Osteoblast (primary cell): ENCODE results near the gene NPPA. TPM values are rescaled to one million over a fixed set of nuclear protein-coding genes. Genes with fewer than 3 reads are reported as not detected.

Experiments
- DNase-seq: peaks from one replicate; pipeline ENCODE4 v3.0.0; 2011; ENCODE audit warnings: low spot score, mixed read lengths; ENCODE audit not compliant: insufficient read length; ENCODE audit errors: missing footprints
- H2AFZ ChIP-seq: 2 replicates; pipeline ENCODE4 v1.6.0; 2011; ENCODE audit warnings: mild to moderate bottlenecking, low read length
- H3K27ac ChIP-seq: 2 replicates; pipeline ENCODE4 v1.5.1; 2011; ENCODE audit warnings: mild to moderate bottlenecking, low read depth, low read length, moderate library complexity
- H3K27me3 ChIP-seq: 2 replicates; pipeline ENCODE4 v1.6.0; 2012; ENCODE audit warnings: mild to moderate bottlenecking, control low read depth, inconsistent platforms, low read length, moderate library complexity; ENCODE audit not compliant: insufficient read depth
- H3K36me3 ChIP-seq: 2 replicates; pipeline ENCODE4 v1.5.1; 2011; ENCODE audit warnings: mild to moderate bottlenecking, low read length, control low read depth, moderate library complexity; ENCODE audit not compliant: insufficient read depth
- H3K4me1 ChIP-seq: 2 replicates; pipeline ENCODE4 v1.5.1; 2011; ENCODE audit warnings: mild to moderate bottlenecking, low read length, control low read depth, moderate library complexity; ENCODE audit not compliant: insufficient read depth
- H3K4me2 ChIP-seq: 2 replicates; pipeline ENCODE4 v1.6.0; 2011; ENCODE audit warnings: mild to moderate bottlenecking, low read length; ENCODE audit not compliant: insufficient read depth
- H3K4me3 ChIP-seq: fragments of 200-600 bp; sonication (generic); 3 replicates; pipeline ENCODE4 v1.5.1; 2012; ENCODE audit warnings: mild to moderate bottlenecking, low read length, inconsistent platforms; ENCODE audit not compliant: insufficient read depth
- H3K79me2 ChIP-seq: 2 replicates; pipeline ENCODE4 v1.6.0; 2012; ENCODE audit warnings: mild to moderate bottlenecking, low read length, control low read depth, inconsistent platforms; ENCODE audit not compliant: insufficient read depth
- H3K9me3 ChIP-seq: 2 replicates; pipeline ENCODE4 v1.5.1; 2011; ENCODE audit warnings: low read depth, low read length, control low read depth
- H4K20me1 ChIP-seq: 2 replicates; pipeline ENCODE4 v1.6.0; 2012; ENCODE audit warnings: mild to moderate bottlenecking, low read length, control low read depth; ENCODE audit not compliant: insufficient read depth
- CTCF ChIP-seq: IDR thresholded peaks from 2 replicates; pipeline ENCODE4 v1.5.1; 2011; ENCODE audit warnings: mild to moderate bottlenecking, low read depth, low read length, moderate library complexity; ENCODE audit errors: extremely low read depth
- total RNA-seq: library from RNA; depleted of rRNA; stranded (reverse); fragments of >200 nt; gene quantifications from 2 replicates; pipeline ENCODE4 v1.2.3, GENCODE V29; 2012

Gene NPPA
- total RNA-seq, 1 donor = not detected

GRCh38 chr1:11874258-11874562, 26.6 kb upstream of the NPPA start:
- Histone ChIP-seq H4K20me1 (no peaks in the 10 kb centered on the region), H3K36me3 (no peaks in the 10 kb centered on the region), H3K27ac (no peak overlapping the region), H3K4me3 (no peak overlapping the region), H3K4me1 (no peaks in the 10 kb centered on the region), H3K79me2 (no peaks in the 10 kb centered on the region), H3K9me3 (no peaks in the 10 kb centered on the region), H3K4me2 (no peak overlapping the region), H3K27me3 (peaks cover 10% of the 10 kb centered on the region), H2AFZ (no peak overlapping the region)
- peak; percentile 13 for DNase-seq
- no peak for TF ChIP-seq CTCF

DNA sequence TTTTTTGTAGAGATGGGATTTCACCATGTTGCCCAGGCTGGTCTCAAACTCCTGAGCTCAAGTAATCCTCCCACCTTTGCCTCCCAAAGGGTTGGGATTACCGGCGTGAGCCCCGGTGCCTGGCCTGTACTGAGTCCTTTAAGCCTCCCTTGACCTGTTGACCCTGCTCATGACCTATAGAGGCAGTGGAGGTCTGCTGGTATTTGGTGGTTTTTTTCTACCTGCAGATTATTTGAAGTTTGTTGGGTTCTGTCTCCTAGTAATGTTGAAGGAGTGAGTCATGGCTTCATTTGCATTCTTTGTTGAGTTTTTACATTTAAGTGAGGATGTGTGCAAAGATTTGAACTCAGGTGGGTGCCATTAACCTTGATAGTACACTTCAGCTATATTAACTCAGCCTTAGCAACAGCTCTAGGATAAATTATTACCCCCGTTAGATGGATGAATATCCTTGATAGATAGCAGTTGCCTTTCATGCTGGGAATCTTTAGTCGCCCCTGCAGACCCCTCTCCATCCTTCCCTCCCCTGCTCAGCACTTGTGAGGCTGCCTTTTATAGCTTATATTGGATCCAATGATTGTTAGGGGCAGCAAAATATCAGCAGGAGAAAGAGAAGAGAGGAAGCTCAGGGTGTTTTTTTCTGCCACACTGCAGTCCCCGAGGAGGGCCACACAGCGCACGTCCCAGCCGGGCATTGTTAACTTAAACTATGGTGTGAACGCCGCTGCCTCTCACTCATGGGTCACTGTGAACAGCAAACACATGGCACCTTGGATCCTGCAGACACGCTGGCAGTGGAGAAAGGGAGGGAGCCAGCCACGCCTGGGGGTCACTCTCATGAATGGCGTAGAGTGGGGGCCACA, 26.0 kb upstream of the NPPA start:
- peak; percentile 32 for DNase-seq
- no peak overlapping the region for H3K4me2 ChIP-seq
- TF ChIP-seq CTCF = no peak
- H4K20me1 ChIP-seq = no peaks in the 10 kb centered on the region
- no peak overlapping the region for H3K27ac ChIP-seq
- H3K36me3 ChIP-seq = no peaks in the 10 kb centered on the region
- H2AFZ ChIP-seq = no peak overlapping the region
- peaks cover 10% of the 10 kb centered on the region for H3K27me3 ChIP-seq
- no peak overlapping the region for H3K4me3 ChIP-seq
- H3K4me1 ChIP-seq = no peaks in the 10 kb centered on the region
- no peaks in the 10 kb centered on the region for H3K79me2 ChIP-seq
- no peaks in the 10 kb centered on the region for H3K9me3 ChIP-seq

DNA sequence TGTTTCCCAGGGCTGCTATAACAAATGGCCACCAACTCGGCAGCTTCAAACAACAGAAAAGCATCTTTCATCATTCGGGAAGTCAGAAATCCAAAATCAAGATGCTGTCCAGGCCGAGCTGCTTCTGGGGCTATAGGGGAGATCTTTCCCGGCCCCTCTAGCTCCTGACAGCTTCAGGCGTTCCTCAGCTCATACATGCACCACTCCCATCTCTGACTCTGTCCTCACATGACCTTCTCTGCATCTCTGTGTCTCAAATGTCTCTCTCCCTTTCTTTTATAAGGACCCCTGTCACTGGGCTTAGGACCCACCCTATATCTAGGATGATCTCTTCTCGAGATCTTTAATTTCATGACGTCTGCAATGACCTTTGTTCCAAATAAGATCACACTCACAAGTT, 25.0 kb upstream of the NPPA start:
- Histone ChIP-seq H3K27ac (no peak overlapping the region), H2AFZ (no peak overlapping the region), H3K4me2 (no peak overlapping the region), H3K27me3 (peaks cover 10% of the 10 kb centered on the region), H3K4me1 (no peaks in the 10 kb centered on the region), H4K20me1 (no peaks in the 10 kb centered on the region), H3K79me2 (no peaks in the 10 kb centered on the region), H3K4me3 (no peak overlapping the region), H3K36me3 (no peaks in the 10 kb centered on the region), H3K9me3 (no peaks in the 10 kb centered on the region)
- peak; percentile 8 for DNase-seq
- TF ChIP-seq CTCF = no peak

DNA sequence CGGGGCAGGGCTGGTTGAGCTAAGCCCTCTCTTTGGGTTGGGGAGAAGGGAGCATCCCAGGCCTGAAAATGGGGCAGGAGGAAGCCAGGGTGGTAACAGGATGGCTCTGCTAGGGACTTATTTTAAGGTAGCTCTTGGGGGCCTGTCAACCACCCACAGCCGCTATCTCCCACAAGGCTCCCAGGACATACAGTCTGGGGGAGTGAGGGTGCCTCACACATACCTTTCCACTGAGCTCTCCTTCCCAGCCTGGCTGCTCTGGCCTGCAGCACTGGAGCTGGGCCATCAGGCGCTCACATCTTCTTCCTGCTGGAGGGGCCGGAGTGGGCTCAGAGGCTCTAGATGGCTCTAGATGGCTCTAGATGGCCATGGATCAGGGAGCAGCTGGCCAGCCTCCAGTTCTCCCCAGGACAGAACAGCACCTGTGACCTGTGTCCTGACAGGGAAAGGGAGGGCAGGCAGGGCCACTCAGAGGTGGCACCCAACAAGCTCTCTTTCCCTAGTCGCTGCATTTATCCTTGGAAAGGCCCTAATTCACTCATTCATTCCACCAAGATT, 22.1 kb upstream of the NPPA start:
- Histone ChIP-seq H3K9me3 (no peaks in the 10 kb centered on the region), H3K4me2 (no peak overlapping the region), H3K36me3 (no peaks in the 10 kb centered on the region), H4K20me1 (no peaks in the 10 kb centered on the region), H3K27ac (no peak overlapping the region), H2AFZ (no peak overlapping the region), H3K4me1 (no peaks in the 10 kb centered on the region), H3K79me2 (no peaks in the 10 kb centered on the region), H3K27me3 (peaks cover 2% of the 10 kb centered on the region), H3K4me3 (no peak overlapping the region)
- no peak for TF ChIP-seq CTCF
- no peak for DNase-seq
